Measurements from ENCODE around the gene SLC37A2.

SLC37A2 gene

GRCh38 chr11:125078516-125079140 is 15.5 kb downstream of the SLC37A2 start:
- H3K4me3 ChIP-seq (ENCODE audit: control insufficient read depth, low read depth, low read length), result no peak overlapping the region
- no peak for DNase-seq (ENCODE audit: low read depth)
- no peak for TF ChIP-seq CTCF (conservative IDR thresholded peaks at IDR 0.05; ENCODE audit: control insufficient read depth, insufficient read depth, low read depth, low read length)

- no peak for DNase-seq (ENCODE audit: low read depth)
- no peak for TF ChIP-seq CTCF (conservative IDR thresholded peaks at IDR 0.05; ENCODE audit: control insufficient read depth, insufficient read depth, low read depth, low read length)
- H3K4me3 ChIP-seq (ENCODE audit: control insufficient read depth, low read depth, low read length), result no peak overlapping the region
These were observed 16.2 kb downstream of the SLC37A2 start for GRCh38 chr11:125079151-125079877.

DNA sequence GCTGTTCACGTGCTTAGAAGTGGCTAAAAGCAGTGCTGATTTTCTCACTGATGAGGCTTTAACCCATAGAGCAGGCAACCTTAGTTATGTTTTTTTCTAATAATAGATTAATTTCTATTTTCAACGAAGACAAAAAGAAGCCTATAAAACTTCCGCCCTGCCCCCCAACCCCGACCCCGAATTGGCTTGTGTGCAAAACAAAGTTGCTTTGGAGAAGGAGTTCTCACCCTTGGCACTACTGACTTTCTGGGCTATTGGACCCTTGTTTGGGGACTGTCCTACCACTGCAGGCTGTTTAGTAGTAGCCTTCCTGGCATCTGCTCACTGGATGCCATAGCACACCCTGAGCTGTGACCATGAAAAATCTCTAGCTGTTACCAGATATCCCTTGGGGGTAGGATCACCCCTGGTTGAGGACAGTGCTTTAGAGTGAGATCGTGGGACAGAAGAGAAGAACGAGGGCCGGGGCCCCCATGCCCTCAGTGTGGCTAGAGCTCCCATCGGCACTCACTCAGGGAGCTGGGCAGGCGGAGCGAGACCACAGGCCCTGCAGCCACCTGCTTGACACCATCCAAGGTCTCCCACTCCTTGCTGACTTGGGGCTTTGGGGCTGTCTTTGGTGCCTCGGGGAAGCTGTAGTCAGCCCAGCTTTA is 16.9 kb downstream of the SLC37A2 start:
- H3K4me3 ChIP-seq (ENCODE audit: control insufficient read depth, low read depth, low read length), result no peak overlapping the region
- TF ChIP-seq CTCF (conservative IDR thresholded peaks at IDR 0.05; ENCODE audit: control insufficient read depth, insufficient read depth, low read depth, low read length), result no peak

DNA sequence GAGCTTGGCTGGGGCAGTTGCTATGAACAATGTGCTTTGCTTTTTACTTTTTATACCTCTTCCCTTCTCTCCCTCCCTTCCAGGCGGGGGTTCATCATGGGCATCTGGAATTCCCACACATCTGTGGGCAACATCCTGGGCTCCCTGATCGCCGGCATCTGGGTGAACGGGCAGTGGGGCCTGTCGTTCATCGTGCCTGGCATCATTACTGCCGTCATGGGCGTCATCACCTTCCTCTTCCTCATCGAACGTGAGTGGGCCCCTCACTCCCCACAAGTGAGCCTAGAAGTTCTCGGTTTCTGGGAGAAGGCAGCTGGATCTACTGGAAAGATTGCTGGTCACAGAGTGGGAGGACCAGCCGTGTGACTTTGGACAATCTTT is 17.4 kb downstream of the SLC37A2 start:
- TF ChIP-seq CTCF (conservative IDR thresholded peaks at IDR 0.05; ENCODE audit: control insufficient read depth, insufficient read depth, low read depth, low read length), result no peak

More for the DNA sequence above, 16.9 kb downstream of the SLC37A2 start:
- no peak for DNase-seq (ENCODE audit: low read depth)

DNA sequence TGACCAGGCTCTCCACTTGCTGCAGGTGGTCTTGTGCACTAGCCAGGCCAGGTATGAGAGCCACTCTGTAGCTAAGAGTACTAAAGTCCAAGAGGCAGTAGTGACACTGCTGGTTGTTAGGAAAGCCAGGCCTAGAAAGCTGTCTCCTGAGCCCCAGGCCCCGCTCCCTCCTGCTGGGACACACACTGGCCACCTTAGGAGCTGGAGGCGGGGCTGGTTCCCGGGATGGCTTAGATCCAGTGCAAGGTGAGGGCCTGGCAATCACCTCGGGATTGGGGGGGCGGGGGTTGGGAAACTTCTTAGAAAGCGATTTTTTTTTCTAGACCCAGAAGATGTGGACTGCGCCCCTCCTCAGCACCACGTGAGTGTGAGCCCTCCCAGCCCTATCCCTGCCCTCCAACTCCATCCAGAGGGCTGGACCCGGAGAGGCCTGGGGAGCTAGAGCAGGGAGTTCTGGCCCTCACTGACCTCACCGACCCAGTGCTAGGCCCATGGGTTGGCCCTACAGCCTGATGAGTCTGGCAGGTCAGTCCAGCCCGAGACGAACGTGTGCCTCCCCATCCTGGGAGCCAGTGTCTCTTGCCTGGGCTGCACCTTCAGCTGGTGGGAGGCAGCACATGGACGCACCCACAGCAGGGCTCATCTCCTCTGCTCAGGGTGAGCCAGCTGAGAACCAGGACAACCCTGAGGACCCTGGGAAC is 18.1 kb downstream of the SLC37A2 start:
- H3K4me3 ChIP-seq (ENCODE audit: control insufficient read depth, low read depth, low read length), result no peak overlapping the region
- no peak for TF ChIP-seq CTCF (conservative IDR thresholded peaks at IDR 0.05; ENCODE audit: control insufficient read depth, insufficient read depth, low read depth, low read length)
- DNase-seq (ENCODE audit: low read depth), result no peak

More for the DNA sequence above, 17.4 kb downstream of the SLC37A2 start:
- DNase-seq (ENCODE audit: low read depth), result no peak
- no peak overlapping the region for H3K4me3 ChIP-seq (ENCODE audit: control insufficient read depth, low read depth, low read length)

- no peak overlapping the region for H3K4me3 ChIP-seq (ENCODE audit: control insufficient read depth, low read depth, low read length)
These were observed 18.9 kb downstream of the SLC37A2 start for GRCh38 chr11:125082040-125082439.

More at GRCh38 chr11:125082040-125082439, 18.9 kb downstream of the SLC37A2 start:
- no peak for DNase-seq (ENCODE audit: low read depth)
- no peak for TF ChIP-seq CTCF (conservative IDR thresholded peaks at IDR 0.05; ENCODE audit: control insufficient read depth, insufficient read depth, low read depth, low read length)
